Muscle layer of colon (tissue), 2 donors: Measurements from ENCODE around the gene AUTS2.

Source experiments
- H3K27ac ChIP-seq: one replicate; pipeline ENCODE4 v1.7.0; 2013; ENCODE audit warnings: low read depth, mild to moderate bottlenecking, low read length, moderate library complexity
- H3K27me3 ChIP-seq, 2 donors: one replicate each; pipeline ENCODE4 v1.7.0; 2013; ENCODE audit warnings: low read length in 2 of 2, mild to moderate bottlenecking in 2 of 2; ENCODE audit not compliant: insufficient read depth in 2 of 2, control insufficient read depth in 1 of 2
- H3K36me3 ChIP-seq: one replicate; pipeline ENCODE4 v1.7.0; 2013; ENCODE audit warnings: mild to moderate bottlenecking, low read length; ENCODE audit not compliant: insufficient read depth
- H3K4me1 ChIP-seq: one replicate; pipeline ENCODE4 v1.7.0; 2013; ENCODE audit warnings: mild to moderate bottlenecking, low read length; ENCODE audit not compliant: insufficient read depth
- H3K4me3 ChIP-seq, 2 donors: one replicate each; pipeline ENCODE4 v1.7.0; 2013; ENCODE audit warnings: low read length in 2 of 2, low read depth in 1 of 2, mild to moderate bottlenecking in 1 of 2, moderate library complexity in 1 of 2
- H3K9ac ChIP-seq: one replicate; pipeline ENCODE4 v1.7.0; 2013; ENCODE audit warnings: low read length
- H3K9me3 ChIP-seq: one replicate; pipeline ENCODE4 v1.7.0; 2013; ENCODE audit warnings: mild to moderate bottlenecking, low read length
- donor health status: abdominal sarcoma.
- donor health status: Adenocarcinoma of cecum.

Gene AUTS2

DNA sequence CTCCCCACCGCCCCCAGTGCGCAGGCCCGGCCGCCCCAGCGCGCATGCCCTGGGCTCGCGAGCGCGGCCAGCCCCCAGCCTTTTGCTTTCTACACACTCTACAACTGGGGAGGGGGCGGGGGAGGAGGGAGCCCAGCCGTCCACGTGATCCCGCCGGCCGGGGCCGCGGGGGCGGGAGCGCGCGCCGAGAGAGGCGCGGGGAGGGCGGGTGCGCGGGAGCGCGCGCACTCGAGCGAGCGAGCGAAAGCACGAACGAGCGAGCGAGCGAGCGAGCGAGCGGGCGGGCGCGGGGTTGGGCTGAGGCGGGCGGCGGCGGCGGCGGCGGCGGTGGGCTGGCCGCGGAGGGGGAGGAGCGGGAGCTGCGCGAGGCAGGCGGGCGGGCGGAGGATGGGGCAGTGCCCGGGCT lies at the start of gene AUTS2:
TSS of gene AUTS2 (plus strand) at position 395 of the 406 bp plus-strand sequence. CDS start 1,179 bp downstream, outside the sequence.
- Histone ChIP-seq H3K4me3 (peak within 1 kb of the TSS; percentile 86 to 88), H3K27ac (peak within 1 kb of the TSS; percentile 92), H3K9ac (no peak within 1 kb of the TSS), H3K36me3 (no peaks in the 10 kb centered on the region), H3K9me3 (no peaks in the 10 kb centered on the region), H3K27me3 (no peaks in the 10 kb centered on the region), H3K4me1 (peaks cover 28% of the 10 kb centered on the region)

GRCh38 chr7:69550991-69551390 lies 47.3 kb upstream of the AUTS2 start:
- H3K36me3 ChIP-seq = no peaks in the 10 kb centered on the region
- no peak overlapping the region for H3K9ac ChIP-seq
- no peak overlapping the region for H3K4me3 ChIP-seq
- no peak overlapping the region for H3K27ac ChIP-seq
- no peaks in the 10 kb centered on the region for H3K4me1 ChIP-seq
- no peaks in the 10 kb centered on the region for H3K27me3 ChIP-seq
- H3K9me3 ChIP-seq = no peaks in the 10 kb centered on the region

DNA sequence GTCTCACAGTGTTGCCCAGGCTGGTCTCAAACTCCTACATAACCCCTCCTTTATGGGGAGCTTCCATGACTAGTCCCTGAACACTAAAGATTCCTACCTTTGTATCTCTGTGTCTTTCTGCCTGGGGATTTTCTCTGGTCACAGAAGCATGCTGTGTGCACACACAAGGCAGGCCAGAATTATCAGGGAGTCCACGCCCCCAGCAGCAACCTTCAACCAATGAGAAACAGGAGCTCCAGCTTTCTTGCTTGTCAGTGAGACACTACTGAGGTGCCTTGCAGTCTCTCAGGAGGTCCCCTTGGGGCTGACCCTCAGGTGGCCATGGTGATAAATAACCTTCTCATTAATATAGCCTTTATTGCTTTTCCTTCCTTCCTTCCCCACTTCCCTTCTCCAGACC lies 45.1 kb upstream of the AUTS2 start:
- Histone ChIP-seq H3K9ac (no peak overlapping the region), H3K9me3 (no peaks in the 10 kb centered on the region)

DNA sequence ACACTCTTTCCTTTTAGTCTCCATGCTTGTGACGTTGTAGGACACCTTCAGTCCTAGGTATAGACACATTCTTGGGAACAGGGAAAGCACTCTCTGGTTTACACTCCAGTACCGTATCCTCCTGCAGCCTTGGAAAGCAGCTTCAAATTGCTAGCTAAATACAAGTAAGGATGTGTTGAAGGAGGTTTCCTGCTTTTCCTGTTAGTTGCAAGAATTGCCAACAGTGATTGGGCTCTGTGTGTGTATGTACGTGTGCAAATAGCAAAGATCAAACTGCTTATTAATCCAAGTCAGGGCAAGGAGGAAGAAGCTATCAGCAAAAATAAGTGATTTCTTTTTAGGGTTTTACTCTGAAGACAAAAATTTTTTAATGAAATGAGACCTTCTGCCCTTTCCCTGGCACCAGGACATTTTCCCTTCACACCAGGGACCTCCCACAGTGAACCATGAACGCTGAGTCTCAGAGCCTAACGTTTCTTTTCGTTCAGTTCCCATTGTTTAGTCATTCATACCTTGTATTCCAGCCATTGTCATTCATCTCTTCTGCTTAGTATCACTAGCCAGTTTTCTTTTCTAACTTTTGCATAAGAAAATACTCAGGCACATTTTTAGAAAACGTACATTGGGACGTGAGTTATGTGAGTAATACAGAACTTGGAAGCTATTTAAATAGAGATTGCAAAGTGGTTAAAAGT lies 36.9 kb upstream of the AUTS2 start:
- Histone ChIP-seq H3K27ac (no peak overlapping the region), H3K27me3 (no peaks in the 10 kb centered on the region), H3K4me1 (peaks cover 11% of the 10 kb centered on the region), H3K9me3 (no peaks in the 10 kb centered on the region), H3K9ac (no peak overlapping the region), H3K36me3 (no peaks in the 10 kb centered on the region), H3K4me3 (no peak overlapping the region)

More for the DNA sequence above, 45.1 kb upstream of the AUTS2 start:
- H3K4me3 ChIP-seq = no peak overlapping the region
- no peak overlapping the region for H3K27ac ChIP-seq
- H3K4me1 ChIP-seq = no peaks in the 10 kb centered on the region
- no peaks in the 10 kb centered on the region for H3K36me3 ChIP-seq
- H3K27me3 ChIP-seq = no peaks in the 10 kb centered on the region

DNA sequence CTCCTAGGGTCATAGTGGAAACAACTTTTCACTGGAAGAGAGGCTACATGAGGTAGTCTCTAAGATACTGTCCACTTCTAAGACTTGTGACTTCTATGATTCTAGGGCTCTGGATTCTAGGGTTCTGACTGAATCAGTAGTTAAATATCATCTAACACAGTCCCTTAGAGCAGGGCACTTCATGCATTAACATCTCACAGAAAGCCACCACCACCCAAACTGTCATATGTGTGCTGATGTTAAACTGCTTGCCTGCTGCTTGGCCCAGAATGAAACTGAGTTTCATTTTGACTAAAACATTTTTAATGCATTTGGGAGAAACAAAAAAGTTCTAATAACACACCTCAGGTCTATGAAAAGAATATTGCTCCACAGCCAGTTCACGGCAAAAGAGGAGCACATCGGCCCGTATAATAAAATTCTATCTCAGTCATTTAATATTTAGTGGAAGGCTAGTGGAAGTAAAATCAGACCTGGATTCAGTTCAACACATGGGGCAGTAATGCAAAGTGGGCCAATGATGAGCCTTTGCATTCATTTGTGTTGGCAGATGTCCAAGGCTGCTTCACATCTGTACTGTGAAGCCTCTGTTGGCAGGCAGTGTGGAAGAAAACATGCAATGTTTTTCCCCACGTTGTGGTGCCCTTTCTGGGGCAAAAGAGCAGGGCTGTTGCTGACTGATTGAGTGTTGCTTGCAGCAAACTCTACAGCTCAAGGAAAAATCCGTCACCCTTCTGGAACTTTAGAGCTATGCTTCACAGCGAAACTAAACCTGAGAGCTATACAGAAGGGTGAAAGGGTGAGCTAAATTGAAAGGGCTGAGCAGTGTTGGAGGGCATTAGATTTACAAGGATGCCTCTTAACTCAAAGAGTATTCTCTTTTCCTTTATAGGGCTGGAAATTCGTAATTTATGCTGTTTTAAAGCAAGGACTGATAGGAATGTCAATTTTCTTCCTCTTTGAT lies 33.5 kb upstream of the AUTS2 start:
- Histone ChIP-seq H3K27ac (no peak overlapping the region), H3K4me3 (no peak overlapping the region), H3K9ac (no peak overlapping the region), H3K4me1 (peaks cover 11% of the 10 kb centered on the region), H3K27me3 (no peaks in the 10 kb centered on the region), H3K9me3 (no peaks in the 10 kb centered on the region), H3K36me3 (no peaks in the 10 kb centered on the region)

DNA sequence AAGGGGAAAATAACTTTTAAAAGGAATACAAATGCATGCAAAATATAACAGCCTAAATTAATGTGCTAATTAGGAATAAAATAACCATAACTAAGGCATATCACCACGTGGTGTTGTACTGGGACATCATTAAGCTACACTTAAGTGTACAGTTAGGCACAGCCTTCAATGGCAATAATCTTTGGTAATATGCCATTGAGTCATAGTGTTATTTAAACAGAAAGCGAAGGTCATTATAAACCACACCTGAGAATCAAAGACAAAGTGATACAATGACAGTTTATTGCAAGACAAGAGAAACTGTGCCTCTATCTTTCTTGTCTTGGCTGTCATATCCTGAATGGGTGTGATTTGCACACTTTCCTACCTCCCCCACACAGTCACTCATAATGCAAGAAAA lies 30.5 kb upstream of the AUTS2 start:
- no peak overlapping the region for H3K27ac ChIP-seq
- peaks cover 11% of the 10 kb centered on the region for H3K4me1 ChIP-seq
- H3K9me3 ChIP-seq = no peaks in the 10 kb centered on the region
- no peaks in the 10 kb centered on the region for H3K36me3 ChIP-seq
- H3K4me3 ChIP-seq = no peak overlapping the region
- no peaks in the 10 kb centered on the region for H3K27me3 ChIP-seq
- H3K9ac ChIP-seq = no peak overlapping the region

DNA sequence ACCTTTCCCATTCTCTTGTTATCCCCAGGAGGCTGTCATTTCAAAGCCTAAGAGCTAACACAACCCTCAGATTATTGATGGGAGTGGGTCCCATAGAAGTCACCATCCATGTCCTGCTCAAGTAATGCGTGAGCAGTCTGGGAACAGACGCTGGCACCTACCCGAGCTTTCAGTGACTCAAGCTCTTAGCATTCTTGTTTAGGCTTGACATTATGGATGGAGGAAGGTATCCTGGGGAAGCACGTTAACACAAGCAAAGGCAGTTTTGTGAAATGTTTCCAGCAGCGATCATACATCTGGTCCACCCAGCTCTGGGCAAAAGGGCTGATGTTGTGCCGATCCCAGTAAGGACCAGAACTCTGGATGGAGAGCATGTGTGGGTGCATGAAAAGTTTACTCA lies 30.0 kb upstream of the AUTS2 start:
- Histone ChIP-seq H3K9ac (no peak overlapping the region), H3K4me1 (peaks cover 11% of the 10 kb centered on the region), H3K27me3 (no peaks in the 10 kb centered on the region), H3K27ac (no peak overlapping the region), H3K9me3 (no peaks in the 10 kb centered on the region), H3K36me3 (no peaks in the 10 kb centered on the region), H3K4me3 (no peak overlapping the region)

DNA sequence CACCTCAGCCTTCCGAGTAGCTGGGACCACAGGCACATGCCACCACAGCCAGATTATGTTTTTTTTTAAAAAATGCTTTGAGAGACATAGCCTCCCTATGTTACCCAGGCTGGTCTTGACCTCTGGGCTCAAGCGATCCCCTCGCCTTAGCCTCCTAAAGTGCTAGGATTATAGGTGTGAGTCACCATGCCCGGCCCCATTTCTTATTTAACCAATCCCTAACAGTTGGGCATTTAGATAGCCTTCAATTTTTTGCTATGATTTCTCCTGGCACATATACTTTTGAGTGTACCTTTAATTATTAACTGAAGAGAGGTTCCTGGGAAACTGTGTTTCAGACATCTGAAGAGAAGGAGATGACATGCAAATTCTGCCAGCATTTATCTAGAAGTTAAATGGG lies 22.6 kb upstream of the AUTS2 start:
- Histone ChIP-seq H3K9ac (no peak overlapping the region), H3K27ac (no peak overlapping the region), H3K9me3 (no peaks in the 10 kb centered on the region), H3K4me1 (no peaks in the 10 kb centered on the region), H3K36me3 (no peaks in the 10 kb centered on the region), H3K27me3 (no peaks in the 10 kb centered on the region), H3K4me3 (no peak overlapping the region)

DNA sequence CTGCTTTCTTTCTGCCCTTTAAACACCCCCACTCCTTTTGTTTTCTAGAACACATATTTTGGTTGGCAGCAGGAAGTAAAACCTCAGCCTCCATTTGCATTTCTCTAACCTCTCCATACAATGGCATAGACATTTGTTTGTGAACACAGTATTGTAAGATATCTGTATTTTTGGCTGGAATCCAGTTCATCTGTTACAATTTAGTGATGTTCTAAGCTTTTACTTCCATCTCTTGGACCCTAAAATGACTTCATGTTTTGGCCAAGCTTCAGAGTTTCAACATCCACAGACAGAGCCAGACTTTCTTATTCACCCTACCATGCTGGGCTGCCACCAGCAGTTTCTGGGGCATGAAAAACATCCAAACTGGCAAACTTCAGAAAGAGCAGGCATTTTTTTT lies 21.1 kb upstream of the AUTS2 start:
- Histone ChIP-seq H3K4me3 (no peak overlapping the region), H3K36me3 (no peaks in the 10 kb centered on the region), H3K4me1 (no peaks in the 10 kb centered on the region), H3K27ac (no peak overlapping the region), H3K9ac (no peak overlapping the region), H3K9me3 (no peaks in the 10 kb centered on the region), H3K27me3 (no peaks in the 10 kb centered on the region)

DNA sequence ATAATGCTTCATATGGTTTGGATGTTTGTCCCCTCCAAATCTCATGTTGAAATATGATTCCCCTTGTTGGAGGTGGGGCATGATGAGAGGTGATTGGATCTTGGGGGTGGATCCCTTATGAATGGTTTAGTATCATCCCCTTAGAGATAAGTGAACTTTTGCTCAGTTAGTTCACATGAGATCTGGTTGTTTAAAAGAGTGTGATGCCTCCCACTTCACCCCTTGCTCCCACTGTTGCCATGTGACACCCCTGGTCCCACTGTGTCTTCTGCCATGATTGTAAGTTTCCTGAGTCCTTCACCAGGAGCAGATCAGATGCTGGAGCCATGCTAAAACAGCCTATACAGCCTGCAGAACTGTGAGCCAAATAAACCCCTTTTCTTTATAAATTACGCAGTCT lies 13.1 kb upstream of the AUTS2 start:
- no peak overlapping the region for H3K9ac ChIP-seq
- no peak overlapping the region for H3K27ac ChIP-seq
- H3K9me3 ChIP-seq = no peaks in the 10 kb centered on the region
- no peak overlapping the region for H3K4me3 ChIP-seq
- no peaks in the 10 kb centered on the region for H3K4me1 ChIP-seq
- H3K27me3 ChIP-seq = no peaks in the 10 kb centered on the region
- no peaks in the 10 kb centered on the region for H3K36me3 ChIP-seq

- Histone ChIP-seq H3K9me3 (no peaks in the 10 kb centered on the region), H3K36me3 (no peaks in the 10 kb centered on the region), H3K9ac (no peak overlapping the region), H3K4me3 (no peak overlapping the region), H3K27ac (no peak overlapping the region), H3K4me1 (no peaks in the 10 kb centered on the region), H3K27me3 (no peaks in the 10 kb centered on the region)
Observed at GRCh38 chr7:69586321-69586720, 12.0 kb upstream of the AUTS2 start.
